T-helper 1 cell treated with Interleukin-12 subunit alpha and Interleukin-12 subunit beta and Interleukin-4 antibody, amounts not matched to agents 30 μg/mL and 1 μg/mL, for 36 hours (primary cell): ENCODE measurements around the gene PIAS1.

Source experiments
- H3K27ac Mint-ChIP-seq: one replicate; pipeline ENCODE4 v1.8.0; 2021; ENCODE audit warnings: mild to moderate bottlenecking, mixed read lengths
- H3K27me3 Mint-ChIP-seq: one replicate; pipeline ENCODE4 v1.8.0; 2021; ENCODE audit warnings: low read depth, mixed read lengths
- H3K36me3 Mint-ChIP-seq: one replicate; pipeline ENCODE4 v1.8.0; 2021; ENCODE audit warnings: low read depth, mixed read lengths
- H3K4me1 Mint-ChIP-seq: one replicate; pipeline ENCODE4 v1.8.0; 2021; ENCODE audit warnings: low read depth, mixed read lengths
- H3K4me3 Mint-ChIP-seq: one replicate; pipeline ENCODE4 v1.8.0; 2021; ENCODE audit warnings: mild to moderate bottlenecking, moderate library complexity, mixed read lengths
- H3K9me3 Mint-ChIP-seq: one replicate; pipeline ENCODE4 v1.8.0; 2021; ENCODE audit warnings: mixed read lengths

Gene PIAS1

DNA sequence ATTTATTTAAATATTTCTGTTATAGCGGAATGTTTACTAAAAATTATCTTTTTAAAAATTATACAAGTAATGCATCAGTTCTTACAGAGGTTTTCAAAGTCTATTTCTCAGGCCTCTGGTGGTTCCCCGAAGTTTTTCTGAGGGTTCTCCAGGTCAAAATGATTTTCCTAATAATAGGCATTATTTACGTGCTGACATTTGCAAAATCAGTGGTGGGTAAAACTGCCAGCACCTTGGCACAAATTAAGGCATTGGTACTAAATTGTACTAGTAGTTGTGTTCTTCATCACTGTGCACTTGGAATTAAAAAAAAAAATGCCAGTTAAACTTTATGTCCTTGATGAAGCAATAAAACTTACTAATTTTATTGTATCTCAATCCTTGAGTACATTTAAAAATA, 9.5 kb downstream of the PIAS1 start:
- H3K4me1 Mint-ChIP-seq = peaks cover 12% of the 10 kb centered on the region

DNA sequence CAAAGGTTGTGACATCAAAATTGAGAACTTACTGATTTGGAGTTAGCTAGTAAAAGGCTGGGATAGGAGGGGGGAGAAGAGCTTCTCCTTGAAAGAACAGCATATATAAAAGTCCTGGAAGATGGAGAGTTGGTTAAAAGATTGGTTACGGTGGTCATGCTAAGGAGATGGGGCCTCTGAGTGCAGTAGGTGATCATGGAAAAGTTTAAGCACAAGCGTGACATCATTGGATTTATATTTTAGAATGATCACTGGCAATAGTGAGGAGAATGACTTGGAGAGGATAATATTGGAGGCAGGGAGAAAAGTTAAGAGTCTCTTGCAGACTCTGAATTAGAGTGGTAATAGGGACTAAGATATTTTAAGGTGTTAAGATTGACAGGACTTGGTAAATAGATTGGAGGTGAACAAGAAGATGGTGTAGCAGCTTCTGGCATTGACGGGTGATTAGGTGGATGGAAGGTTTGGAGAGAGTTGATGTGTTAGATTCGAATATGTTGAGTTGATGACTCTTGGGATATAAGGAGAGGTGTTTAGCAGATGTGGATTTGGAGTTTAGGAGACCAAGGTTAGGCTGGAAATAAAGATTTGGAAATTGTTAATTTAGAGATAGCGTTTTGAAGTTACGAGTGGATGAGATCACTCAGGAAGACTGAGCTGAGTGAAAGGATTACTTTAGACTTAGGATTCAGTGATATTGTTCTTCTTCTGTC, 19.6 kb downstream of the PIAS1 start:
- no peak overlapping the region for H3K27ac Mint-ChIP-seq
- no peak overlapping the region for H3K4me3 Mint-ChIP-seq
- H3K9me3 Mint-ChIP-seq = no peaks in the 10 kb centered on the region
- H3K36me3 Mint-ChIP-seq = peaks cover 5% of the 10 kb centered on the region
- no peaks in the 10 kb centered on the region for H3K27me3 Mint-ChIP-seq
- peaks cover 11% of the 10 kb centered on the region for H3K4me1 Mint-ChIP-seq

More for the DNA sequence above, 9.5 kb downstream of the PIAS1 start:
- Mint-ChIP-seq H3K4me3 (no peak overlapping the region), H3K27me3 (no peaks in the 10 kb centered on the region), H3K9me3 (no peaks in the 10 kb centered on the region), H3K27ac (no peak overlapping the region), H3K36me3 (peaks cover 7% of the 10 kb centered on the region)

GRCh38 chr15:68075764-68076385, 21.8 kb downstream of the PIAS1 start:
- Mint-ChIP-seq H3K4me3 (no peak overlapping the region), H3K4me1 (peaks cover 14% of the 10 kb centered on the region), H3K9me3 (no peaks in the 10 kb centered on the region), H3K27me3 (no peaks in the 10 kb centered on the region), H3K27ac (no peak overlapping the region), H3K36me3 (peaks cover 2% of the 10 kb centered on the region)

GRCh38 chr15:68078365-68078764, 24.2 kb downstream of the PIAS1 start:
- H3K27me3 Mint-ChIP-seq = no peaks in the 10 kb centered on the region
- no peak overlapping the region for H3K27ac Mint-ChIP-seq
- H3K36me3 Mint-ChIP-seq = peaks cover 2% of the 10 kb centered on the region
- H3K9me3 Mint-ChIP-seq = no peaks in the 10 kb centered on the region
- H3K4me1 Mint-ChIP-seq = peaks cover 23% of the 10 kb centered on the region
- H3K4me3 Mint-ChIP-seq = no peak overlapping the region

DNA sequence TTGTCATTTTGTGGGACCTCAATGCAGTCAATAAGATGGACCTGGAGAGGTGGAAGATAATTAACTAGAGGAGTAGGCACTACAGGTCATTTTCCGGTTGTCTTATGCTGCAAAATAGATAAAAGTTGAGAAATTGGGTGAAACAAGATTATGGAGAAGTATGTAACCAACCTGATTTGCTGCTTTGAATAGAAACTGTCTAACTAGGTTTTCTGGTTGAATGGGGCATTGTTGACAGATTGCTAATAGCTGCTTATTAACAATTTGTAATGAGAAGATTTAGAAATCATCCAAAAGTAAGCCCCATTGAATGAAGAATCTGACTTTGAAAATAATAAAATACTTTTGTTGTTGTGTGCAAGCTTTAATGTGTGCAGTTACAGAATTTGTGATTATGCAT, 26.2 kb downstream of the PIAS1 start:
- H3K27ac Mint-ChIP-seq = no peak overlapping the region
- H3K4me3 Mint-ChIP-seq = no peak overlapping the region
- peaks cover 25% of the 10 kb centered on the region for H3K4me1 Mint-ChIP-seq
- H3K9me3 Mint-ChIP-seq = no peaks in the 10 kb centered on the region
- H3K27me3 Mint-ChIP-seq = no peaks in the 10 kb centered on the region
- H3K36me3 Mint-ChIP-seq = peaks cover 4% of the 10 kb centered on the region

DNA sequence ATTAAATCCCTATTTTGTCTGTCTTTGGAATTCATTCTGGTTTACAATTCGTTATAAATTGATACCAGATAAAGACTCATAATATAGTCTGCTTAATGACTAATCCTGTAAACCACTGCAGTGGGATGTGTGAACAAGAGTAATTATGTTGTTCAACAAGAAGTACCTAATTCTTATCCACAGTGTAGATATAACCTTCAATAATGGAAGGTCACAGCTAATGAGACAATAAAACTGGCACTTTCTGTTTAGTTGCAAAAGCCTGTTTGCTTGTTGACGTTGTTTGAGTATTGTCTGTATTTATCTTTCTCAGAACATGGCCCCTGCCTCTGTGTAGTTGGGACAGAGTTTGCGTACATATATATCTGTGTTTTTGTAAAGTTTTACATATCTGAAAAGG, 26.7 kb downstream of the PIAS1 start:
- Mint-ChIP-seq H3K4me3 (no peak overlapping the region), H3K27ac (no peak overlapping the region), H3K36me3 (peaks cover 4% of the 10 kb centered on the region), H3K9me3 (no peaks in the 10 kb centered on the region), H3K4me1 (peaks cover 27% of the 10 kb centered on the region), H3K27me3 (no peaks in the 10 kb centered on the region)

DNA sequence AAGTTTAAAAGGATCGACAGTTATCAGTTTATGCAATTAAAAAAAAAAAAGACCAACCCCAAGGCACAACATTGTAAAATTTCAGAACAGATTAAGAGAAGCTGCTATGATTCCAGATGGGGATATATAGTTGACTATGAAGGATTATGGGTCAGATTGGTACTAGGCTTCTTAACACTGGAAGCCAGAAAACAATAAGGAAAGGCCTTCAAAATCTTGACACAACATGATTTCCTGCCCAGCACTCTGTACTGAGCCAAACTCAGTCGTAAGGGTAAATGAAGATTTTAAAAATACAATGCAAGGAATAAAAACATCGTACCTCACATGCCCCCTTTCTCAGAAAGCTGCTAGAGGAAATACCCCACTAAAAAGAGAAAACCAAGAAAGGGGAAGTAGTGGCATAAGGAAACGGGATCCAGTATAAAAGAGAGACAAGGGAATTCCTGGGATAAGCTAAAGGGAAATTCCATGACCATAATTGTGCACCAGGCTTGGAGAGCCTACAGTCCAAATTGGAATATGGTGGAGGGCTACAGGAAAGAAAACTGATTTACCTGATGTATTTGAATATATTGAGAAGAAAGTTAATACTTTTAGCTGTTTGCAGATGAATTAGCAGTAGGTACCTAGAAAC, 27.9 kb downstream of the PIAS1 start:
- Mint-ChIP-seq H3K27ac (no peak overlapping the region), H3K4me3 (no peak overlapping the region), H3K27me3 (no peaks in the 10 kb centered on the region), H3K36me3 (peaks cover 5% of the 10 kb centered on the region), H3K9me3 (no peaks in the 10 kb centered on the region), H3K4me1 (peaks cover 24% of the 10 kb centered on the region)

DNA sequence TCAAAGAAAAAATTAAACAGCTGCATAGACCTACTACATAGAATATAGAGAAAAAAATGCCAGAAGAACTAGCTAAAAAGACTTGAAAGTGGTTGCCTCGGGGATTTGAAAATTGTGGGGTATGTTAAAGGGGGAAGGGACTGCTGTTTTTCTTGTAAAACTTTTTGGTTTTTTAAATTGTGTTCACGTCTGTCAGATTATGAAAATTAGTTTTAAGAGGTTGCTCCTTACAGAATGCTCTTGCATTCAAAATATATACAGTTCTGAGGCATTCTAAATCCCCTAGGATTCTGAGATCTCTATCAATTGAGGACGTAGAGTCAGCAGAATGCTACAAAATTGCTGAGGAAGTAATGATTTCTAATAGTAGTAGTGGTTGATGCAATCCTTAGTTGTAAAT, 28.6 kb downstream of the PIAS1 start:
- no peak overlapping the region for H3K4me3 Mint-ChIP-seq
- peaks cover 5% of the 10 kb centered on the region for H3K36me3 Mint-ChIP-seq
- H3K27me3 Mint-ChIP-seq = no peaks in the 10 kb centered on the region
- H3K27ac Mint-ChIP-seq = no peak overlapping the region
- no peaks in the 10 kb centered on the region for H3K9me3 Mint-ChIP-seq
- H3K4me1 Mint-ChIP-seq = peaks cover 23% of the 10 kb centered on the region

GRCh38 chr15:68083463-68083862, 29.3 kb downstream of the PIAS1 start:
- peaks cover 22% of the 10 kb centered on the region for H3K4me1 Mint-ChIP-seq
- H3K4me3 Mint-ChIP-seq = no peak overlapping the region
- no peak overlapping the region for H3K27ac Mint-ChIP-seq
- H3K27me3 Mint-ChIP-seq = no peaks in the 10 kb centered on the region
- H3K9me3 Mint-ChIP-seq = no peaks in the 10 kb centered on the region
- H3K36me3 Mint-ChIP-seq = peaks cover 5% of the 10 kb centered on the region

DNA sequence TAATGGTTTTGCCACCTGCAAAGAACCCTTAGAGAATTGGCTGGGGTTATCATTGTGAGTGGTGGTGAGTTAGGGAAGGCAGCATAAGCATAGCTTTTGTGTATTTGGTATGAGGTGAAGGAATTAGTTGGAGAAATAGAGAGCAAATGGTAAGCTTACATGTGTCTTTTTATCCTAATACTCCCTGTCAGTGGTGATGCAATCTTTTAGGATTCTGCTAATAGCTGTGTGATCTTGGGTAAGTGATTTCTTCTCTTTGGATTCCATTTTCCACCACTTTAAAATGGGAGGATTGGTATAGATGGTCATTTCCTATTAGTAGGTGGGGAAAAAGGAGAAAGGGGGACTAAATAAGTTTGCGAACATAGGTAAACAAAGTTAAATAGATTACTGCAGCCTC, 30.9 kb downstream of the PIAS1 start:
- H3K27ac Mint-ChIP-seq = no peak overlapping the region
- H3K9me3 Mint-ChIP-seq = no peaks in the 10 kb centered on the region
- no peak overlapping the region for H3K4me3 Mint-ChIP-seq
- peaks cover 22% of the 10 kb centered on the region for H3K4me1 Mint-ChIP-seq
- H3K36me3 Mint-ChIP-seq = peaks cover 7% of the 10 kb centered on the region
- no peaks in the 10 kb centered on the region for H3K27me3 Mint-ChIP-seq

DNA sequence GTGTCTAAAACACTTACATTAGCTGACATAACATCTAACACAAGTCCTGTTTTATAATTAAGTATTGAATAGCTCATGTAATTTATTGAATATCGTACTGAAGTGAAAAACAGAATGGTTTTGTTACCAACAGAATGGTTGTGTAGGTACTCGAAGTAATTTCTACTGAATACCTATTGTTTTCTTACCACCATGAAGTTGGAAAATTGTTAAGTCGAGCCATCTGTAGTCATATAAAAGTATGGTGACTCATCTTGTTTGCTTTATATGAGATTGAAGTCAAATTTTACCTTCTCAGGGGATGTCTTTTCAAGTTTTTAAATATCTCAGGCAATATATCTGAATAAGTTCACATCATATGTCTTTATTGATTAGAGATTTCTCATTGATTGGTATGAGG, 37.6 kb downstream of the PIAS1 start:
- peaks cover 2% of the 10 kb centered on the region for H3K4me1 Mint-ChIP-seq
- H3K9me3 Mint-ChIP-seq = peaks cover 13% of the 10 kb centered on the region
- no peak overlapping the region for H3K4me3 Mint-ChIP-seq
- no peak overlapping the region for H3K27ac Mint-ChIP-seq
- H3K36me3 Mint-ChIP-seq = peaks cover 20% of the 10 kb centered on the region
- no peaks in the 10 kb centered on the region for H3K27me3 Mint-ChIP-seq

DNA sequence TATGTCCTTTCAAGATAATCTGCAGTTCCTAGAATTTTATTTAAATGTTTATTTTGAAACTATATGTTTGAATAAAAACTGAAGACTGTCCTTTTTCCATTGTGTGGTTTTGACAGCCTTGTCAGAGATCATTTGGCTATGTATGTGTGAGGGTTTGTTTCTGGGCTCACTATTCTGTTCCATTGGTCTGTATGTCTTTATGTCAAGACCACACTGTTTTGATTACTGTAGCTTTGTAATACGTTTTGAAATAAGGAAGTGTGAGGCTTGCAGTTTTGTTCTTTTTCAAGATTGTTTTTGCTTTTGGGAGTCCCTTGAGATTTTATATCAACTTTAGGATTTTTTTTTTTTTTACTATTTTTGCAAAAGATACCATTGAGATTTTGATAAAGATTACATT, 42.0 kb downstream of the PIAS1 start:
- Mint-ChIP-seq H3K36me3 (peaks cover 35% of the 10 kb centered on the region), H3K27me3 (no peaks in the 10 kb centered on the region), H3K9me3 (peaks cover 20% of the 10 kb centered on the region), H3K27ac (no peak overlapping the region), H3K4me1 (peaks cover 15% of the 10 kb centered on the region), H3K4me3 (no peak overlapping the region)

DNA sequence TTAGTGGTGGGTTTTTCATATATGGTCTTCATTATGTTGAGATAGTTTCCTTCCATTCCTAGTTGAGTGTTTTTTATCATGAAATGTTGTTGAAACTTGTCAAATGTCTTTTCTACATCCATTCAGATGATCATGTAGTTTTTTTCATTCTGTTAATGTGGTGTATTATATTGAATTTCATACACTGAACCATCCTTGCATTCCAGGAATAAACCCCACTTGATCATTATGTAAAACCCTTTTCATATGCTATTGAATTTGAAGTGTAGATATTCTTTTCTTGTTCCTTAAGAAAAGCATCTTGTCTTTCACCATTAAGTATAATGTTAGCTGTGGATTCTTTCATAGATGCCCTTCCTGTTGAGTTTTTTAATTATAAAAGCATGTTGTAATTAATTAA, 42.9 kb downstream of the PIAS1 start:
- H3K27me3 Mint-ChIP-seq = no peaks in the 10 kb centered on the region
- no peak overlapping the region for H3K4me3 Mint-ChIP-seq
- H3K27ac Mint-ChIP-seq = no peak overlapping the region
- H3K4me1 Mint-ChIP-seq = peaks cover 20% of the 10 kb centered on the region
- H3K9me3 Mint-ChIP-seq = peaks cover 20% of the 10 kb centered on the region
- H3K36me3 Mint-ChIP-seq = peaks cover 44% of the 10 kb centered on the region

DNA sequence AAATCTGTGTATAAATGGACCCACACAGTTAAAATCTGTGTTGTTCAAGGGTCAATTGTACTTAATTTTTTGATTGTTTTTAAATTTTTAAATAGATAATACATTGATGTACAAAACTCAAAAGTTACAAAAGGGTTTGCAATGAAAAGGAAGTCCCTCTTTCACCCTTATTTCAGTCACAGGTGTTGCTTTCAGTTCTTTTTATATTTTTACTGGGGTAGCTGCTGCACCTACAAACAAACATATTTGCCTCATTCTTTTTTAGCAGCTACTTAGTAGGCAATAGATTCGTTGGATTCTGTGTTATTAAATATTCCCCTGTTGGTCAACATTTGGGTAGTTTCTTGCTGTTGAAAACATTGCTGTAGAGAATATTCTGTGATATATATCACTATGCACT, 44.4 kb downstream of the PIAS1 start:
- Mint-ChIP-seq H3K27ac (no peak overlapping the region), H3K9me3 (peaks cover 24% of the 10 kb centered on the region), H3K27me3 (no peaks in the 10 kb centered on the region), H3K4me3 (no peak overlapping the region), H3K4me1 (peaks cover 20% of the 10 kb centered on the region), H3K36me3 (peaks cover 52% of the 10 kb centered on the region)

GRCh38 chr15:68100194-68100593, 46.1 kb downstream of the PIAS1 start:
- Mint-ChIP-seq H3K36me3 (peaks cover 55% of the 10 kb centered on the region), H3K4me1 (peaks cover 20% of the 10 kb centered on the region), H3K27me3 (no peaks in the 10 kb centered on the region), H3K27ac (no peak overlapping the region), H3K9me3 (peaks cover 26% of the 10 kb centered on the region), H3K4me3 (no peak overlapping the region)
